ENCODE data around the gene DKKL1. TPM values are rescaled to one million over a fixed set of nuclear protein-coding genes. Genes with fewer than 3 reads are reported as not detected.
A peak's percentile ranks its signal among the peaks of the same experiment; 100 is the strongest.

DKKL1 gene
- total and polyA plus RNA-seq, 2 of the 4 experiments (the other 2 are of a cell fraction), result 0.67 TPM; not detected in 1

DNA sequence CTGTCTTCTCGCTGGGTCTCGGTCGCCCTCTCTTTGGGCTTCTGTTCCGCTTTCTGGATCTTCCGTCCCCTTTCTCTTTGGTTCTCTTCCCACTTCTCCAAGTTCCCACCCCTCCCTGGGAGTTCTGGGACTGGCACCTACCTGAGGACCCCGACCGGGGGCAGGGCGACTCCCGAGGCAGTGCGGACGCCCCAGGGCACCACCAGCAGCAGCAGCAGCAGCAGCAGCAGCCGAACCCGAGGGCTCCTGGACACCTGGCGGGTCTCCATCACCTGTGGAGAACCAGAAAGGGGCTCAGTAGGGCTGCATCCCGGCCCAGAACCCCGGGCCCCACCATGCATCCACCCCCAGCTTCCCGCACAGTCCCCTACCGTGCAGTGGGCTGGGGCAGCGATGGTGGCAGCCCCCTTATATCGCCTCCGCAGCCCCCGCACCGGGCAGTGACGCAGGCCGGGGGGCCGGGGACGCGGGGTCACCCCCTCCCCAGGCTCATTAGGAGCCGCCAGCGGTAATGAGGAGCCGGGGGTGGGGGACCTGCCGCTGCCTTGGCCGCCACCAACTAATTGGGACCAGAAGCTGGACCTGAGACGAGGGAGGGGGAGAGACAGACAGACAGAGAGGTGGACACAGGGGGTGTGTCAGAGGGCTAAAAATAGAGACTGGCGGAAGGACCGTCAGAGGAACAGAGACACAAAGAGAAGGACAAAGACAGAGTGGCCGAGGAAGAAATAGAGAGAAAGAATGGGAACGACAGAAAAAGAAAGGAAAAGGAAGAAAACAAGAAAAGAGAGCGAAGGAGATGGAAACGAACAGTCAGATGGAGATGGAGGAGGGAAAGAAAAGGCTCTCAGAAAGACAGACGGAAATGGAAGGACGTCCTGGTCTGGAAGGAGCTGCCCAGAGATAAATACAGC lies 59.7 kb downstream of the DKKL1 start, which contains the start of gene PTH2:
TSS of gene PTH2 (minus strand) at position 371 of the 914 bp plus-strand sequence. CDS start at position 269, 102 bp downstream.
- dilution Hi-C loops (cut with HindIII; ENCODE audit: low sequenced_read_pairs, unreplicated experiment), result no loop called here
- H3K79me1 ChIP-seq (ENCODE audit: low read depth in 1 of 2, low read length in 2 of 2), result no peaks in the 10 kb centered on the region
- CTCF ChIA-PET, result interaction anchor here (0.5 kb wide), 1 partner anchor 163 kb away, joined by 3 read pairs; no protein-coding TSS in a partner anchor

More for the DNA sequence above, 59.7 kb downstream of the DKKL1 start, which contains the start of gene PTH2:
- POLR2A ChIA-PET (ENCODE audit: unreplicated experiment), result no interaction called here
- Histone ChIP-seq H4K8ac (ENCODE audit: low read depth in 2 of 2, low read length in 2 of 2) (no peak within 1 kb of the TSS), H4K91ac (ENCODE audit: insufficient read depth, low read depth, low read length) (no peak within 1 kb of the TSS), H3K23ac (ENCODE audit: low read depth, low read length) (no peak within 1 kb of the TSS), H3K27me3 (ENCODE audit: control insufficient read depth, insufficient read depth, low read length) (peaks cover 94% of the 10 kb centered on the region), H3K36me3 (ENCODE audit: control insufficient read depth, insufficient read depth, low read length) (no peaks in the 10 kb centered on the region), H4K20me1 (ENCODE audit: insufficient read depth, low read length) (no peaks in the 10 kb centered on the region), H3K9me1 (ENCODE audit: insufficient read depth, low read length) (no peaks in the 10 kb centered on the region), H2BK5ac (ENCODE audit: low read depth, low read length, poor library complexity, severe bottlenecking) (no peak within 1 kb of the TSS), H3K9ac (ENCODE audit: low read depth, low read length) (no peak within 1 kb of the TSS), H3K27ac (ENCODE audit: insufficient read depth, low read length) (no peak within 1 kb of the TSS), H3K4me3 (ENCODE audit: insufficient read depth, low read depth, low read length) (no peak within 1 kb of the TSS), H2AK9ac (replicated peaks; ENCODE audit: low read depth, low read length, poor library complexity) (no peak within 1 kb of the TSS), H2AK5ac (ENCODE audit: low read depth, low read length) (no peak within 1 kb of the TSS), H2BK120ac (ENCODE audit: low read depth, low read length) (no peak within 1 kb of the TSS), H2AFZ (replicated peaks; ENCODE audit: low read length, poor library complexity) (peak within 1 kb of the TSS; percentile 81), H3K18ac (ENCODE audit: low read depth, low read length) (no peak within 1 kb of the TSS), H4K5ac (ENCODE audit: low read depth, low read length) (no peak within 1 kb of the TSS), H2BK20ac (ENCODE audit: low read depth, low read length) (no peak within 1 kb of the TSS), H3K4me2 (ENCODE audit: low read depth, low read length) (peak within 1 kb of the TSS; percentile 10; the same call in 1 of the 2 replicates), H3K9me3 (ENCODE audit: control insufficient read depth, insufficient read depth, low read length) (peaks cover 2% of the 10 kb centered on the region; the same call in 1 of the 2 replicates), H3K4ac (ENCODE audit: low read depth, low read length) (no peak within 1 kb of the TSS), H3K4me1 (ENCODE audit: control insufficient read depth, insufficient read depth, low read length) (peaks cover 2% of the 10 kb centered on the region; the same call in 1 of the 2 replicates), H2BK15ac (ENCODE audit: low read depth, low read length) (no peak within 1 kb of the TSS), H3K14ac (replicated peaks; ENCODE audit: low read depth, low read length) (no peak within 1 kb of the TSS), H3K56ac (ENCODE audit: extremely low read depth, insufficient read depth, low read length) (no peak within 1 kb of the TSS)
- TF ChIP-seq MAZ (IDR thresholded peaks at IDR 0.05; ENCODE audit: borderline replicate concordance, low read depth, low read length) (no peak), MAFK (IDR thresholded peaks at IDR 0.05; ENCODE audit: low read depth, low read length) (no peak), RAD21 (IDR thresholded peaks at IDR 0.05; ENCODE audit: low read length) (no peak), RCOR1 (IDR thresholded peaks at IDR 0.05; ENCODE audit: insufficient replicate concordance, low read length) (no peak), FOS (IDR thresholded peaks at IDR 0.05; ENCODE audit: low read depth, low read length) (no peak), POLR2A (IDR thresholded peaks at IDR 0.05; ENCODE audit: low read depth, low read length) (no peak), BHLHE40 (IDR thresholded peaks at IDR 0.05; ENCODE audit: low read depth, low read length) (no peak), CHD1 (IDR thresholded peaks at IDR 0.05; ENCODE audit: low read depth, low read length) (no peak), SMC3 (IDR thresholded peaks at IDR 0.05; ENCODE audit: low read depth, low read length) (no peak), CEBPB (IDR thresholded peaks at IDR 0.05; ENCODE audit: low read depth, low read length) (no peak)
- TF ChIP-seq, protein P1, sequence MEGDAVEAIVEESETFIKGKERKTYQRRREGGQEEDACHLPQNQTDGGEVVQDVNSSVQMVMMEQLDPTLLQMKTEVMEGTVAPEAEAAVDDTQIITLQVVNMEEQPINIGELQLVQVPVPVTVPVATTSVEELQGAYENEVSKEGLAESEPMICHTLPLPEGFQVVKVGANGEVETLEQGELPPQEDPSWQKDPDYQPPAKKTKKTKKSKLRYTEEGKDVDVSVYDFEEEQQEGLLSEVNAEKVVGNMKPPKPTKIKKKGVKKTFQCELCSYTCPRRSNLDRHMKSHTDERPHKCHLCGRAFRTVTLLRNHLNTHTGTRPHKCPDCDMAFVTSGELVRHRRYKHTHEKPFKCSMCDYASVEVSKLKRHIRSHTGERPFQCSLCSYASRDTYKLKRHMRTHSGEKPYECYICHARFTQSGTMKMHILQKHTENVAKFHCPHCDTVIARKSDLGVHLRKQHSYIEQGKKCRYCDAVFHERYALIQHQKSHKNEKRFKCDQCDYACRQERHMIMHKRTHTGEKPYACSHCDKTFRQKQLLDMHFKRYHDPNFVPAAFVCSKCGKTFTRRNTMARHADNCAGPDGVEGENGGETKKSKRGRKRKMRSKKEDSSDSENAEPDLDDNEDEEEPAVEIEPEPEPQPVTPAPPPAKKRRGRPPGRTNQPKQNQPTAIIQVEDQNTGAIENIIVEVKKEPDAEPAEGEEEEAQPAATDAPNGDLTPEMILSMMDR (conservative IDR thresholded peaks at IDR 0.05; ENCODE audit: low read depth, low read length), result no peak
- TF ChIP-seq, protein P2, sequence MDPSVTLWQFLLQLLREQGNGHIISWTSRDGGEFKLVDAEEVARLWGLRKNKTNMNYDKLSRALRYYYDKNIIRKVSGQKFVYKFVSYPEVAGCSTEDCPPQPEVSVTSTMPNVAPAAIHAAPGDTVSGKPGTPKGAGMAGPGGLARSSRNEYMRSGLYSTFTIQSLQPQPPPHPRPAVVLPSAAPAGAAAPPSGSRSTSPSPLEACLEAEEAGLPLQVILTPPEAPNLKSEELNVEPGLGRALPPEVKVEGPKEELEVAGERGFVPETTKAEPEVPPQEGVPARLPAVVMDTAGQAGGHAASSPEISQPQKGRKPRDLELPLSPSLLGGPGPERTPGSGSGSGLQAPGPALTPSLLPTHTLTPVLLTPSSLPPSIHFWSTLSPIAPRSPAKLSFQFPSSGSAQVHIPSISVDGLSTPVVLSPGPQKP (IDR thresholded peaks at IDR 0.05; ENCODE audit: borderline replicate concordance, low read depth, low read length), result no peak
- TF ChIP-seq, protein P3, sequence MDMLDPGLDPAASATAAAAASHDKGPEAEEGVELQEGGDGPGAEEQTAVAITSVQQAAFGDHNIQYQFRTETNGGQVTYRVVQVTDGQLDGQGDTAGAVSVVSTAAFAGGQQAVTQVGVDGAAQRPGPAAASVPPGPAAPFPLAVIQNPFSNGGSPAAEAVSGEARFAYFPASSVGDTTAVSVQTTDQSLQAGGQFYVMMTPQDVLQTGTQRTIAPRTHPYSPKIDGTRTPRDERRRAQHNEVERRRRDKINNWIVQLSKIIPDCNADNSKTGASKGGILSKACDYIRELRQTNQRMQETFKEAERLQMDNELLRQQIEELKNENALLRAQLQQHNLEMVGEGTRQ (IDR thresholded peaks at IDR 0.05; ENCODE audit: low read depth, low read length), result no peak
- no TSS peak for BruUV-seq (replicated peaks)
- intact Hi-C loops (cut with micrococcal nuclease), result no loop called here
- no peak for ATAC-seq (ENCODE audit: low read depth)
- in situ Hi-C loops (cut with MboI; ENCODE audit: low sequenced_read_pairs), result no loop called here
- no peak for DNase-seq
- 5% methylated on average over 21 of the region's 42 CpGs; no CpG with 5 or more reads in 1 of the 2 experiments for WGBS, 2 experiments (ENCODE audit: extremely low coverage in 2 of 2, insufficient read length in 1 of 2)
